Mesendoderm (in vitro differentiated cells): Measurements from ENCODE around the gene RRN3.
A peak's percentile ranks its signal among the peaks of the same experiment; 100 is the strongest.
"Not testable (repeated sequence)": the region's sequence is repeated elsewhere in the genome, so short reads cannot be mapped to it uniquely, and the experiment has no call there.

Experiments
- DNase-seq: peaks from one replicate; pipeline ENCODE4 v3.0.0; 2013
- H2AK5ac ChIP-seq: 2 replicates; pipeline ENCODE4 v1.6.1; 2013; ENCODE audit warnings: low read length, inconsistent platforms
- H2BK120ac ChIP-seq: 2 replicates; pipeline ENCODE4 v1.6.1; 2013; ENCODE audit warnings: low read depth, mild to moderate bottlenecking, low read length, moderate library complexity, mixed read lengths
- H2BK15ac ChIP-seq: replicated peaks from 2 replicates; pipeline ENCODE4 v1.6.1; 2013; ENCODE audit warnings: low read depth, mild to moderate bottlenecking, moderate library complexity
- H2BK5ac ChIP-seq: 2 replicates; pipeline ENCODE4 v1.6.1; 2013; ENCODE audit warnings: low read length, inconsistent platforms
- H3K18ac ChIP-seq: 2 replicates; pipeline ENCODE4 v1.6.1; 2013; ENCODE audit warnings: mild to moderate bottlenecking, low read length, mixed read lengths
- H3K23ac ChIP-seq: one replicate; pipeline ENCODE4 v1.6.1; 2013; ENCODE audit warnings: low read length
- H3K27ac ChIP-seq: 2 replicates; pipeline ENCODE4 v1.5.1; 2013; ENCODE audit warnings: low read depth, mild to moderate bottlenecking, inconsistent platforms, low read length, moderate library complexity
- H3K27me3 ChIP-seq: 2 replicates; pipeline ENCODE4 v1.6.1; 2013; ENCODE audit warnings: low read length, control low read depth, mild to moderate bottlenecking, inconsistent platforms; ENCODE audit not compliant: insufficient read depth, poor library complexity
- H3K36me3 ChIP-seq: 2 replicates; pipeline ENCODE4 v1.6.1; 2013; ENCODE audit warnings: low read length, inconsistent platforms; ENCODE audit not compliant: control insufficient read depth, insufficient read depth
- H3K4ac ChIP-seq: one replicate; pipeline ENCODE4 v1.6.1; 2013; ENCODE audit warnings: low read depth, mild to moderate bottlenecking, low read length, moderate library complexity
- H3K4me1 ChIP-seq: 2 replicates; pipeline ENCODE4 v1.6.1; 2013; ENCODE audit warnings: low read depth, low read length, inconsistent platforms; ENCODE audit not compliant: control insufficient read depth
- H3K4me2 ChIP-seq: 2 replicates; pipeline ENCODE4 v1.6.1; 2013; ENCODE audit warnings: low read length
- H3K4me3 ChIP-seq: 2 replicates; pipeline ENCODE4 v1.5.1; 2013; ENCODE audit warnings: mild to moderate bottlenecking, low read length
- H3K56ac ChIP-seq: one replicate; pipeline ENCODE4 v1.6.1; 2013; ENCODE audit warnings: low read length
- H3K79me1 ChIP-seq: 2 replicates; pipeline ENCODE4 v1.6.1; 2013; ENCODE audit warnings: low read length, inconsistent platforms
- H3K79me2 ChIP-seq: 2 replicates; pipeline ENCODE4 v1.6.1; 2013; ENCODE audit warnings: mild to moderate bottlenecking, low read length; ENCODE audit not compliant: control insufficient read depth, insufficient read depth
- H3K9ac ChIP-seq: 2 replicates; pipeline ENCODE4 v1.6.1; 2013; ENCODE audit warnings: low read length, inconsistent platforms
- H4K5ac ChIP-seq: one replicate; pipeline ENCODE4 v1.6.1; 2013; ENCODE audit warnings: low read length
- H4K8ac ChIP-seq: one replicate; pipeline ENCODE4 v1.6.1; 2013; ENCODE audit warnings: low read depth, mild to moderate bottlenecking, control low read depth, low read length, moderate library complexity
- WGBS: extraction: QIAGEN DNeasy Blood & Tissue Kit; methylation state at CpG from one replicate; pipeline ENCODE4 v1.1.7; 2013; ENCODE audit warnings: low lambda C conversion rate, missing lambda C conversion rate; ENCODE audit not compliant: insufficient coverage; ENCODE audit errors: extremely low coverage; 5-methylcytosine and 5-hydroxymethylcytosine counted together

The RRN3 gene

DNA sequence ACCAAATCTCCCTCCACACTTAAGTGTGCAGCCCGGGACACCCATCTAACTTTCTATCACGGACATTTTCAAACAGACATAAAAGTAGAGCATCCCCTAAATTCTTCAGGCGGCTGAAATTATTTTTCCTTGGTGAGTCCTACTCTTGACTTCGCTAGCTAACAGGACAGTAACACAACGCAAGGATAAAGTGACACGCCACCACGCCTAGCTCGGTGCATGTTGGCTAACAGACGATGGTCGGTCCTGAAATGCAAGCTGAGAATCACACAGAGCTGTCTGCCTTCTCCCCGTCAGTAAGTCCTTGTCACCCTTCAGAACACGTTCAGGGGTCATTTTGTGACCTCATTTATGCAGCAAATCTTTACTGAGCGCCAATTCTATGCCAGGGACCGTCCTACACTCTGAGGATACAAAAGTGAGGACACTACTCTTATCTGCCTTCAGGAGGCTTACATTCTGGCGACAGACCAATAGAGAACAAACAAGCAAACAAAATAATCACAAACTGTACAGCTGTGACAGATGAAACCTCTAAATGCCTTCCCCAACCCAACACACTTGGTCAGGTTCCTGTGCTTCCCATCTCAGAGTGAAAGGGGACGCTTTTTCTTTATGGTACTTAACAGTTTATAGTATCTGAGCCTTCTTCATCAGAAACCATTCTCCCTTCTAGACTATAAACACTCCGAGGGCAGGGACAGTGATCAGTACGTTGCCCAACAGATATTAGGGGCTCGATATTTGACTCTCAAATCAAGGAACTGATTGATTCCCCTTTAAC lies 39.5 kb downstream of the RRN3 start:
- Histone ChIP-seq H3K4me3 (peak overlapping the region; percentile 44), H3K56ac (peak overlapping the region; percentile 84), H3K18ac (no peak overlapping the region), H2AK5ac (no peak overlapping the region), H2BK15ac (no peak overlapping the region), H3K27me3 (no peaks in the 10 kb centered on the region), H3K79me2 (peaks cover 12% of the 10 kb centered on the region), H3K4me2 (peak overlapping the region; percentile 28), H3K36me3 (peaks cover 4% of the 10 kb centered on the region), H3K27ac (no peak overlapping the region), H3K4me1 (peaks cover 2% of the 10 kb centered on the region), H3K23ac (no peak overlapping the region), H4K5ac (no peak overlapping the region), H4K8ac (no peak overlapping the region), H3K4ac (no peak overlapping the region), H2BK120ac (no peak overlapping the region), H3K9ac (peak overlapping the region; percentile 77), H3K79me1 (peaks cover 8% of the 10 kb centered on the region), H2BK5ac (no peak overlapping the region)
- WGBS = no CpG with 5 or more reads among the region's 19 CpGs
- DNase-seq = no peak

DNA sequence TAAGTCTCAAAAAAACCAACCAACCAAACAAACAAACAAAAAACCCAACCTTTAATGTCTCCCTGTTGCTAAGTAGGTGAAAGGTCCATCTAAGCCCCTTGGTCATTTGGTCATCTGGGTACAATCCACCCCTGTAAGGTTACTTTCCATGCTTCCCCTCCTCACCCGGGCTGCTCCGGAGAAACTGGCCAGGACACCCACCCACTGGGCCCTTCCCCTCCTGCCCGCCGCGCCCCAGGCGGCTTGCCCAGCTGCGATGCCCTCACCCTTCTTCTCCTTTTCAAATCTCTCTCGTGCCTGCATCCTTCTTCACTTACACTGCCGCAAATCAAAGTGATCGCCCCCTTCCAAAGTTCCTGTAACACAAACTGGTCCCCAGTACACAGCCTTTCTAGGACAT lies 40.2 kb downstream of the RRN3 start:
- H3K36me3 ChIP-seq = no peaks in the 10 kb centered on the region
- DNase-seq = no peak
- no peak overlapping the region for H3K23ac ChIP-seq
- H3K9ac ChIP-seq = no peak overlapping the region
- H4K5ac ChIP-seq = no peak overlapping the region
- H3K79me2 ChIP-seq = peaks cover 12% of the 10 kb centered on the region
- no peak overlapping the region for H3K18ac ChIP-seq
- no CpG with 5 or more reads among the region's 10 CpGs for WGBS
- H3K27me3 ChIP-seq = no peaks in the 10 kb centered on the region
- no peak overlapping the region for H3K27ac ChIP-seq
- no peak overlapping the region for H3K4ac ChIP-seq
- no peak overlapping the region for H2BK120ac ChIP-seq
- no peak overlapping the region for H2BK5ac ChIP-seq
- H4K8ac ChIP-seq = no peak overlapping the region
- no peak overlapping the region for H3K4me2 ChIP-seq
- no peak overlapping the region for H2BK15ac ChIP-seq
- no peak overlapping the region for H3K4me3 ChIP-seq
- peaks cover 2% of the 10 kb centered on the region for H3K4me1 ChIP-seq
- peaks cover 9% of the 10 kb centered on the region for H3K79me1 ChIP-seq
- H3K56ac ChIP-seq = no peak overlapping the region
- H2AK5ac ChIP-seq = no peak overlapping the region

DNA sequence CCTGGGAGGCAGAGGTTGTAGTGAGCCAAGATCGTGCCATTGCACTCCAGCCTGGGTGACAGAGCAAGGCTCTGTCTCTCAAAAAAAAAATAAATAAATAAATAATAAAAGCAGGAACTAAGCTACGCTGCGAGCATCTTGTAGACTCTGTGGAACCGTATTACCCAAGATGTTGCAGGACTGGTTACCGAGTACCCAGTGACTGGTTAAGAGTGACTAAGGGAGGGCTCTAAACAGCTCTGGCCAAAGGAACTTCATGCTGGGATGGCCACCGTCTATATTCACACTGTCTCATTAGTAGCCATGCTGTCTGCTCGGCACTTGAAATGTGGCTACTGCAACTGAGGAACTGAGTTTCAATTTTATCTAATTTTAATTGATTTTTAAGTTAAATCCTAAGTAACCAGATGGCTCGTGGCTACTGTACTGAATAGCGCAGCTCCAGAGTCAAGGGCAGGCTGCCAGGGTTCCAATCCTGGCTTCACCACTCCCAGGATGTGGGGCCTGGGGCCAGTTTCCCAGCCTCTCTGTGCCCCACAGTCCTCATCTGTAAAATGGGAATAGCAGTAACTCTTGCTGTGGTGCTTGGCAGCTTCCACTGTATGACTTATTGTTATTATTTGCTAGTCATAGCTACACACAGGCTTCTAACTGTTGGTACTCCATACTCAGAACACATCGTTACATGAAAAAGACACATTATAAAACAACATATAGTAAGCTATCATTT lies 41.2 kb downstream of the RRN3 start:
- H3K4me3 ChIP-seq = no peak overlapping the region
- no peak overlapping the region for H2AK5ac ChIP-seq
- no CpG with 5 or more reads among the region's 10 CpGs for WGBS
- H3K27ac ChIP-seq = no peak overlapping the region
- H2BK5ac ChIP-seq = no peak overlapping the region
- H3K9ac ChIP-seq = no peak overlapping the region
- no peak overlapping the region for H3K23ac ChIP-seq
- H4K5ac ChIP-seq = no peak overlapping the region
- no peak overlapping the region for H2BK120ac ChIP-seq
- peaks cover 12% of the 10 kb centered on the region for H3K79me2 ChIP-seq
- H4K8ac ChIP-seq = no peak overlapping the region
- H3K4me2 ChIP-seq = no peak overlapping the region
- no peak overlapping the region for H2BK15ac ChIP-seq
- H3K79me1 ChIP-seq = peaks cover 9% of the 10 kb centered on the region
- no peak overlapping the region for H3K4ac ChIP-seq
- no peak overlapping the region for H3K56ac ChIP-seq
- H3K36me3 ChIP-seq = no peaks in the 10 kb centered on the region
- peak; percentile 14 for DNase-seq
- H3K18ac ChIP-seq = no peak overlapping the region
- H3K27me3 ChIP-seq = no peaks in the 10 kb centered on the region
- peaks cover 2% of the 10 kb centered on the region for H3K4me1 ChIP-seq

DNA sequence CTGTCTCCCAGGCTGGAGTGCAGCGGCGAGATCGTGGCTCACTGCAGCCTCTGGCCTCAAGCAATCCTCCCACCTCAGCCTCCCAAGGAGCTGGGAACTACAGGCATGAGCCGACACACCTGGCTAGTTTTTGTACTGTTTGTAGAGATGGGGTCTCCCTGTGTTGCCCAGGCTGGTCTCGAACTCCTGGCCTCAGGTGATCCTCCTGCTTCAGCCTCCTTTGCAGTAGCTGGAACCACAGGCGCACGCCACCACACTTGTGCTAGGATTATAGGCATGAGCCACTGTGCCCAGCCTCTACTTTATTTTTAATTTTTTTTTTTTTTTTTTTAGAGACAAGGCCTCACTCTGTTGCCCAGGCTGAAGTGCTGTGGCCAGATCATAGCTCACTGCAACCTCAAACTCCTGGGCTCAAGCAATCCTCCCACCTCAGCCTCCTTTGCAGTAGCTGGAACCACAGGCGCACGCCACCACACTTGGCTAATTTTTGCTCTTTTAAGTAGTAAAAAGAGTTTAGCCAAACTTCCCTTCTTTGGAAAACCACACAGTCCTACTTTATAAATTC lies 42.6 kb downstream of the RRN3 start:
- no peaks in the 10 kb centered on the region for H3K27me3 ChIP-seq
- H3K23ac ChIP-seq = no peak overlapping the region
- H2AK5ac ChIP-seq = no peak overlapping the region
- DNase-seq = no peak
- no peak overlapping the region for H3K27ac ChIP-seq
- H3K18ac ChIP-seq = no peak overlapping the region
- H3K56ac ChIP-seq = no peak overlapping the region
- peaks cover 12% of the 10 kb centered on the region for H3K79me2 ChIP-seq
- H2BK5ac ChIP-seq = no peak overlapping the region
- no peak overlapping the region for H2BK15ac ChIP-seq
- H3K4me1 ChIP-seq = peaks cover 2% of the 10 kb centered on the region
- no peak overlapping the region for H2BK120ac ChIP-seq
- H3K36me3 ChIP-seq = peaks cover 3% of the 10 kb centered on the region
- H4K8ac ChIP-seq = no peak overlapping the region
- H3K4me2 ChIP-seq = no peak overlapping the region
- WGBS = no CpG with 5 or more reads among the region's 9 CpGs
- H3K79me1 ChIP-seq = peaks cover 9% of the 10 kb centered on the region
- H3K4me3 ChIP-seq = no peak overlapping the region
- H4K5ac ChIP-seq = no peak overlapping the region
- no peak overlapping the region for H3K9ac ChIP-seq
- H3K4ac ChIP-seq = no peak overlapping the region

DNA sequence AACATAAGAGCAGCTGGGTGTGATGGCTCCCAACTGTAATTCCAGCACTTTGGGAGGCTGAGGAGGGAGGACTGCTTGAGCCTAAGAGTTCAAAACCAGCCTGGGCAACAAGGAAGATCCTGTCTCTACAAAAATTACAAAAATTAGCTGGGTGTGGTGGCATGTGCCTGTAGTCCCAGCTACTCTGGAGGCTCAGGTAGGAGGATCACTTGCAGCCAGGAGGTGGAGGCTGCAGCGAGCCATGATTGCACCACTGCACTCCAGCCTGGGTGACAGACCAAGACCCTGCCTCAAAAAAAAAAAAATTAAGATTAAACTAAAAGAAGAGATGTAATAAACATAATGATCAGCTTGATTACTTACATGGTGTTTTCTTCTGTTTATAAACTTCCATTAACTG lies 43.6 kb downstream of the RRN3 start:
- H3K23ac ChIP-seq, H3K56ac ChIP-seq, H3K18ac ChIP-seq, DNase-seq, H4K5ac ChIP-seq, H3K36me3 ChIP-seq, H3K4ac ChIP-seq, H2AK5ac ChIP-seq, H3K4me1 ChIP-seq, H4K8ac ChIP-seq, H3K79me1 ChIP-seq, H2BK120ac ChIP-seq, H3K4me2 ChIP-seq, H3K9ac ChIP-seq, H2BK15ac ChIP-seq, H3K27me3 ChIP-seq, H3K27ac ChIP-seq, H3K4me3 ChIP-seq, H2BK5ac ChIP-seq: not testable (repeated sequence)
- no CpG with 5 or more reads among the region's 1 CpG for WGBS
- H3K79me2 ChIP-seq = peaks cover 12% of the 10 kb centered on the region
